Prostate gland (tissue), 2 donors: Measurements from ENCODE around the gene SOX2. TPM values are rescaled to one million over a fixed set of nuclear protein-coding genes. Genes with fewer than 3 reads are reported as not detected.

ENCODE experiments used
- DNase-seq: peaks from one replicate; pipeline ENCODE4 v3.0.0-alpha.2; 2019; ENCODE audit warnings: low spot score
- H3K27ac ChIP-seq, 2 donors: fragments of 200-600 bp; sonication (generic); 2 replicates each; pipeline ENCODE4 v1.5.1; 2017 to 2019
- H3K27me3 ChIP-seq: fragments of 200-600 bp; sonication (generic); replicated peaks from 2 replicates; pipeline ENCODE4 v1.5.1; 2019; ENCODE audit not compliant: insufficient read depth
- H3K36me3 ChIP-seq, 2 donors: fragments of 200-600 bp; sonication (generic); 1 replicate in 1 of 2; 2 replicates in 1 of 2; pipeline versions ENCODE4 v1.5.1 to v1.8.1; 2017 to 2019
- H3K4me1 ChIP-seq: fragments of 200-600 bp; sonication (generic); replicated peaks from 2 replicates; pipeline ENCODE4 v1.5.1; 2019
- H3K4me3 ChIP-seq, 2 donors: fragments of 200-600 bp; sonication (generic); 2 replicates each; pipeline ENCODE4 v1.5.1; 2017 to 2019
- H3K9me3 ChIP-seq: fragments of 200-600 bp; sonication (generic); 2 replicates; pipeline ENCODE4 v1.5.1; 2017
- CTCF ChIP-seq, 4 experiments: fragments of 200-600 bp in 2 of 4; fragments of 450-650 bp in 2 of 4; sonication (generic) in 2 of 4; IDR thresholded peaks; 1 replicate in 3 of 4; 2 replicates in 1 of 4; pipeline ENCODE4 v1.5.1; 2016 to 2019; ENCODE audit warnings: antibody characterized with exemption in 4 of 4, mild to moderate bottlenecking in 2 of 4, moderate library complexity in 2 of 4
- POLR2A ChIP-seq: fragments of 450-650 bp; IDR thresholded peaks from one replicate; pipeline ENCODE4 v1.6.1; 2016; ENCODE audit warnings: antibody characterized with exemption, mild to moderate bottlenecking
- POLR2AphosphoS5 ChIP-seq: sonication (generic); formaldehyde crosslinking; IDR thresholded peaks from one replicate; pipeline ENCODE4 v1.6.1; 2017; ENCODE audit warnings: antibody characterized with exemption
- WGBS: methylation state at CpG from one replicate; pipeline ENCODE4 v1.1.5; 2018; 5-methylcytosine and 5-hydroxymethylcytosine counted together
- intact Hi-C: fragments of 100-400 bp; cut with DNase I; formaldehyde crosslinking; loops from one replicate; pipeline ENCODE4 v1.14.2; 2022
- total RNA-seq, 2 donors: library from RNA; depleted of rRNA; stranded (reverse); fragments of >200 nt; gene quantifications; one replicate each; pipeline ENCODE4 v1.1.0, GENCODE V29; 2016

SOX2 gene
- total RNA-seq, 2 donors from 2014 or later: 10.5 to 17.8 TPM

DNA sequence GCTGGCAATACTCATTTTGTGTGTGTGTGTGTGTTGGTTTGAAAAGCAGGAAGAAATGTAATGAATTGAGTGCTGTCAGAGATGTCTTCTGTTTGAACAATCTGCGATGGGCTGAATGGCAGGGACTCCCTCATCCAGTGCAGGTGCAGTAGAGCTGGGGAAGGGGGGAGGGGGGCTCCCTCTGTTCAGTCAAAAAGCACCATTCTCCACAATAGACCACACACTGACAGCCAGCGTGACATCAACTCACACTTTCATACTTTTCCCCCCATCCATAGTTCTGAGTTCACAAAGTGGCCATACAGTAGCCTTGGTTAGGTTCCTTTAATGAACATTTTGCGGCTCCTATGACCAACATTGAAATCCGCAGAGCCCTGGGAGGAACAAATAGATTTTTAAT is 10.4 kb downstream of the SOX2 start:
- no peak for TF ChIP-seq POLR2A
- no peak for TF ChIP-seq CTCF (IDR thresholded peaks at IDR 0.05)
- no peak for TF ChIP-seq POLR2AphosphoS5
- H3K4me3 ChIP-seq: no peak overlapping the region
- WGBS: 46% methylated on average over 4 of the region's 4 CpGs
- H3K4me1 ChIP-seq: no peaks in the 10 kb centered on the region
- peaks cover 4% of the 10 kb centered on the region for H3K27me3 ChIP-seq
- intact Hi-C loops: no loop called here
- no peak for DNase-seq
- no peaks in the 10 kb centered on the region for H3K9me3 ChIP-seq
- H3K27ac ChIP-seq: no peak overlapping the region
- H3K36me3 ChIP-seq: no peaks in the 10 kb centered on the region

- no peak for DNase-seq
- no peak overlapping the region for H3K27ac ChIP-seq
- H3K4me1 ChIP-seq: no peaks in the 10 kb centered on the region
- no peaks in the 10 kb centered on the region for H3K27me3 ChIP-seq
- intact Hi-C loops: no loop called here
- no peaks in the 10 kb centered on the region for H3K36me3 ChIP-seq
- TF ChIP-seq POLR2A (no peak), CTCF (IDR thresholded peaks at IDR 0.05) (no peak), POLR2AphosphoS5 (no peak)
- H3K4me3 ChIP-seq: no peak overlapping the region
- 64% methylated on average over 11 of the region's 11 CpGs for WGBS
- no peaks in the 10 kb centered on the region for H3K9me3 ChIP-seq
Observed at GRCh38 chr3:181722766-181723425, 11.2 kb downstream of the SOX2 start.

DNA sequence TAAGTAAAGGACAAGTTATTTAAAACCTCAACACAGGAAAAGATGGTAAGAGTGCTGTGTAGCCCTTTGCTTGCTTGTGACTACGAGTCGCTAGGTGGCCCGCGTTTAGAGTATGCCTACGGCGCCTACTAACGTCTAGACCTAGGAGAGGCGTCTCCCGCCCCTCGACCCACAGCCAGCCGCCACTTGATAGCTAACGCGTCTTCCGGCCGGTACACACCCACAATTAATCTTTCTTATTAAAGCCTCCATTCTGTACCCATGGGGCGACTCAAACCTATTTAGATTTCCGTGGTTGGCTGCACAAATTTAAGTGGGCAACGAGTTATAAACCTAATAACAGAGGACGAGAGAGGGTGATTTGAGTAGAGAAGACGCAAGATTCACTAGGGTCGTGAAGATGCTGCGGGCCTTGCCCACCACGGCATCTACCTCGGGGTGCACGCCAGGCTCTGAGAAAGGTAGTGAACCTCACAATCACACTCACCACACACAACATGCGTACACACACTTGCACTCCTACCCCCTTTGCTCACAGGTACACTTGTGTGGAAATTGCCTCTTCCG is 12.0 kb downstream of the SOX2 start:
- no peaks in the 10 kb centered on the region for H3K27me3 ChIP-seq
- H3K9me3 ChIP-seq: no peaks in the 10 kb centered on the region
- H3K4me1 ChIP-seq: no peaks in the 10 kb centered on the region
- H3K36me3 ChIP-seq: no peaks in the 10 kb centered on the region
- intact Hi-C loops: no loop called here
- no peak overlapping the region for H3K27ac ChIP-seq
- no peak for TF ChIP-seq POLR2AphosphoS5
- no peak for TF ChIP-seq CTCF (IDR thresholded peaks at IDR 0.05)
- no peak for TF ChIP-seq POLR2A
- H3K4me3 ChIP-seq: no peak overlapping the region
- WGBS: 63% methylated on average over 27 of the region's 27 CpGs
- no peak for DNase-seq

GRCh38 chr3:181724192-181724965 is 12.7 kb downstream of the SOX2 start:
- H3K36me3 ChIP-seq: no peaks in the 10 kb centered on the region
- WGBS: 62% methylated on average over 31 of the region's 31 CpGs
- no peaks in the 10 kb centered on the region for H3K4me1 ChIP-seq
- intact Hi-C loops: no loop called here
- H3K27ac ChIP-seq: no peak overlapping the region
- TF ChIP-seq POLR2A: no peak
- TF ChIP-seq CTCF (IDR thresholded peaks at IDR 0.05): no peak
- TF ChIP-seq POLR2AphosphoS5: no peak
- no peaks in the 10 kb centered on the region for H3K9me3 ChIP-seq
- H3K4me3 ChIP-seq: no peak overlapping the region
- DNase-seq: no peak
- no peaks in the 10 kb centered on the region for H3K27me3 ChIP-seq
